HG03432 (cell line): ENCODE measurements around the gene RPP21.

Source experiments
- ATAC-seq: cut with Tn5 transposase; IDR thresholded peaks from one replicate; pipeline ENCODE4 v1.9.1; 2021; ENCODE audit warnings: mild to moderate bottlenecking, moderate library complexity; ENCODE audit not compliant: unreplicated experiment

Gene RPP21

GRCh38 chr6:30328397-30328796, 16.6 kb upstream of the RPP21 start:
- ATAC-seq = no peak

GRCh38 chr6:30329331-30329730, 15.6 kb upstream of the RPP21 start:
- no peak for ATAC-seq

DNA sequence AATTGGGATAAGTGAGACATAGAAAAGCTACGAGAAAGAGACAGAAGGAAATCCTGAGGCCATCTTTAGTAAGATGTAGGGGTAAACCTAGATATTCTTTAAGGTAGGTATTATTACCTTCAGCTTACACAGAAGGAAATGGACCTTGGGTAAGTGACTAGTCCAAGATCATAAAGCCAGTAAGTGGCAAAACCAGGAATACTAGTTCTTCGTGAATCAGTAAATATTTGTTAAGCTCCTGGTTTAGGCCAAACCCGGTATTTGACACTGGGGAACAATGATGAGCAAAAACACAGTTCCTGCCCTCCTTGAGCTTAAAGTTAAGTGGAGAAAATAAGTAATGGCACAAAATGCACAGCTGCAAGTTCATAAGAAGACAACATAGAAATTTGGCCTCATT, 13.0 kb upstream of the RPP21 start:
- no peak for ATAC-seq

- ATAC-seq = no peak
Observed at GRCh38 chr6:30334075-30334783, 10.7 kb upstream of the RPP21 start.

DNA sequence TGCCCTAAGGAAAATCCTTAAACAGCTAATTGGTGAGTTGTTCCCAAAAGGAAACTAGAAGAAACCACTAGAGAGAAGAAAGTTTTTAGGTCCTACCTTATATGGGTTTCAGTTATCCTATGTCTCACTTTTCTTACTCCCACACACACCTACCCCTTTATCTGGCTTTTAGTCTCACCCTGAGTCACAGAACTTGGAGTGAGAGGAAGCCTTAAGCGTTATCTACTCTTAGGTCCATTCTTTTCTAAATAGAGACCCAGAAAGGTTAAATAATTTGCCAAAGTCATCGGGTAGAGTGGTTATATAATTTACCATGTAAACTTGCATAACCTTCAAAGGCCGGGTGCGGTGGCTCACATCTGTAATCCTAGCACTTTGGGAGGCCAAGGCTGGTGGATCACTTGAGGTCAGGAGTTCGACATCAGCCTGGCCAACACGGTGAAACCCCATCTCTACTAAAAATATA, 4.3 kb upstream of the RPP21 start:
- no peak for ATAC-seq

- ATAC-seq = no peak
Observed at GRCh38 chr6:30341218-30341617, 3.7 kb upstream of the RPP21 start.

DNA sequence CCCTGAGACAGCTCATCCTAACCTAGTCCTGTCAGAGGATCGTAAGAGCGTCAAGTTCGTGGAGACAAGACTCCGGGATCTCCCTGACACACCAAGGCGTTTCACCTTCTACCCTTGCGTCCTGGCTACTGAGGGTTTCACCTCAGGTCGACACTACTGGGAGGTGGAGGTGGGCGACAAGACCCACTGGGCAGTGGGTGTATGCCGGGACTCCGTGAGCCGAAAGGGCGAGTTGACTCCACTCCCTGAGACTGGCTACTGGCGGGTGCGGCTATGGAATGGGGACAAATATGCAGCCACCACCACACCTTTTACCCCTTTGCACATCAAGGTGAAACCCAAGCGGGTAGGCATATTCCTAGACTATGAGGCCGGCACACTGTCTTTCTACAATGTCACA, 3.2 kb upstream of the RPP21 start:
- no peak for ATAC-seq

DNA sequence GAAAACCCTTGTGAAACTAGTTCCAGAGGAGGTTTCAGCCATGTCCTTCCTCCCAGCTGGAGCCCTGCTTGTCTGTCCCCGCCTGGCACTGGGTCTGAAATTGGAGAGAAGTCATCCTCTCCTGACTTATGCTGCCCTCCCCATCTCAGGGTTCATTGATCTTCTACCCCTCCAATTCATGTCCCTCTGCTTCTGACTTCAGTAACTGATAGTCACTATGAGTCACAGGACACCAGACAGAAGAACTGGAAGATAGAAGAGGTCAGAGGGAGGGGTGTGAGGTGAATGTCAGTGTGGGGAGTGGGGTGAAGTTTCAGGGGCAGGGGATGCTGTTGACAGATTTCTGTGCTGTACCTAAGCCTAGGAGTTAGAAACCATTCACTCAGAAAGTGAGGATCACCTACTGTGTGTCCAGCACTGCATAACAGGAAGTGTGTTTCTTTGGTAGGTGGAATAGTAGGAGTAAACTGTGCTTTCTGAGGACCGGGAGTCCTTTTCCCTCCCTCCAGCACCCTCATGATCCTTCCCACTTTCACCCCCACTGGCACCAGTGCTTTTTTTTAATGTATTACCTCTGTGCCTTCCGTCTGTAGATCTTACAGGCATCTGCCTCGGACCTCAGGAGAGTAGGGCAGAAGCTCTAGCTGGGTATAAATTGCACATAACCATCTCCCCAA, 627 bp upstream of the RPP21 start:
- no peak for ATAC-seq

DNA sequence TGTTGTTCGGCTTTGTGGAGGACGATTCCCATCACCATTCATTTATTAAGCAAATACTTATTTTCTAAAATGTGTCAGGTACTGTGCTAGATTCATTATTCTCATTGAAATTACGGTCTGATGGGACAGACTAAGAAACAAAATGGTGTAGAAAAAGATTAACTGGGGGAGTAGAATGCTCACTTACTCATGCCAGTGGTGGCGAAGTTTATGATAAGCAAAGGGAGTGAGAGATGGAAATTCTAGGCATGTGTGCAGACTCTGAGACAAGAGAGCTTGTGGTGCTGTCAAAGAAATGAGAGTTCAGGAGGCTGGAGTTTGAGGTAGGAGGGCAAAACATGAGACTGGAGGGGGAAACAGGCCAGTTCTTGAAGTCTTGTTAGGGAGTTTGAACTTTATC, 896 bp downstream of the RPP21 start:
- no peak for ATAC-seq

DNA sequence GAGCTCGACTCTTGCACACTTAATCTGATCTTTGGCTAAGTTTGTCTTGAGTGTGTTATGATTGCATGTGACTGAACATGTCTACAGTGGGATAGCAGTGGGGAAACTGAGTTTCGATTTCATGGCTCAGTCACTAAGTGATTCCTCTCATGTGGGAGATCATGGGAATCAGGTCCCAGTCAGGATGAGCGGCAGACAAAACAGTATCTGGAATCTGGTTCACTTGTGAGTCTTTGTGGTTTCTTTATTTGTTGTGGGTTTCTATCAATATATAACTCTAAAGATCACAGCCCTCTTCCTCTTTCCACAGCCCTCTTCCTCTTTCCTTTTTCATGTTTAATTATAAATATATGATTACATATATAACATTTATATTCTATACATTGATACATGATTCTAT, 4.0 kb downstream of the RPP21 start:
- no peak for ATAC-seq

GRCh38 chr6:30349421-30350177, 4.6 kb downstream of the RPP21 start:
- ATAC-seq = no peak

DNA sequence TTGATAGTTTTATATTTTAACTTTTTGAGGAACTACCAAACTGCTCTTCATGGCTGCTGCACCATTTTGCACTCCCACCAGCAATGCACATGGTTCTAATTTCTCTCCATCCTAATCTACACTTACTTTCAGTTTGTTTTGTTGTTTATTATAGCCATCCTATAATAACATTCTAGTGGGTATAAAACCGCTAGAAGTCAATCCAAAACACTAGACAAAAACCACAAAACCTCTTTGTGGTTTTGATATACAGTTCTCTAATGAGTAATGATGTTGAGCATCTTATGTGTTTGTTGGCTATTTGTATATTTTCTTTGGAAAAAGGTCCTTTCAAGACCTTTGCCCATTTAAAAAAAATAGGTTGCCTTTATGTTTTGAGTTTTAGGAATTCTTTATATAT, 5.6 kb downstream of the RPP21 start:
- no peak for ATAC-seq

- no peak for ATAC-seq
Observed at GRCh38 chr6:30352550-30352949, 7.6 kb downstream of the RPP21 start.

DNA sequence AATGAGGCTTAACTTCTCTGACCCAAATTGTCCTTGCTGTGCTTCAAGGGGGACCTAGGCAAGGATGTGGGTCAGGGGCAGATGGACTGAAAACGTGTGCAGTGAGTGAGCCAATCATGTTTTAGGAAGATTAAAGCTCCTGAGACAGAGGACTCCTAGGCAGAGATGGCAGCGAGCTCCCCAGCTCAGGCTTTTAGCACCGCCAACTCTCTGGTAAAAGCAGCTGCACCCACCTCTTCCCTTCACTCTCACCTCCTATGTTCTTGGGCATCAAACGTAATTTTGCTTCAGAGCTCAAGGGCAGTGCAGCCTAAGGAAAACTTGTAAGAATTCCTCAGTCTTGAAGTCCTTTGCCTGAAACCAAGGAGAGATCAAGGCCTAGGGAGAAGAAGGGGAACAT, 10.3 kb downstream of the RPP21 start:
- ATAC-seq = no peak

DNA sequence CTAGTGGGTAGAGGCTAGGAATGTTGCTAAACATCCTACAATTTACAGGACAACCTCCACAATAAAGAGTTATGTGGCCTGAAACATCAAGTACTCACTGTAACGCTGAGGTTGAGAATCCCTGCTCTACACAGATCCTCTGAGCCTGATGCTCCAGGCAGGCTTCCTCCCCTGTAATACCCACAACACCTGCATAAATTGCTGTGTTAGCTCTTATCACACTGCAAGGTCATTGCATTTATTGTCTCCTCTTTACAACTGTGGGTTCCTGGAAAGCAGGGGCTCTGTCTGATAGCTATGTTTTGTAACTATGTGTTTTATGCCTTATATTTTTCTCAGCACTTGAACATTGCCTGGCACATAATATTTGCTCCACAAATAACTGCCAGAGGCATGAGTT, 11.6 kb downstream of the RPP21 start:
- no peak for ATAC-seq

- ATAC-seq = no peak
Observed at GRCh38 chr6:30357678-30358540, 13.0 kb downstream of the RPP21 start.

GRCh38 chr6:30359276-30359675, 14.3 kb downstream of the RPP21 start:
- ATAC-seq = no peak

DNA sequence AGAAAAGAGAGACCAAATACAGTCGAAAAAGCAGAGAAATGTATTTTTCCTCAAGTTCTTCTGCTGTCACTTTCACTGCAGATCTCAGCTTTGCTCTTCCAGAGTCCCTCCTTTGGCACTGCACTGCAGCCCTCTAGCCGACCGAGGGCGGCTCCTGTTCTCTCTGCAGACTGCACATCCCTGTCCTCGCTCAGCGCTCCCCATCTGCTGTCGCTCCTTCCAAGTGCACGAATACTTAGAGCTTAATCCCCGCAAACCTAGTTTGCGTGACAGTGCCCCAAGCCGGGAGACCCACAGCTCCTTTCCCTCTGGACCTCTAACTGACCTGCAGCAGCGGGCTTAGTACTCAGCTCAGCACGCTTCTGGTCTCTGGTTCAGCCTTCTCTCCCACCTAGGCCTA, 15.2 kb downstream of the RPP21 start:
- ATAC-seq = no peak

- no peak for ATAC-seq
Observed at GRCh38 chr6:30361661-30362060, 16.7 kb downstream of the RPP21 start.

DNA sequence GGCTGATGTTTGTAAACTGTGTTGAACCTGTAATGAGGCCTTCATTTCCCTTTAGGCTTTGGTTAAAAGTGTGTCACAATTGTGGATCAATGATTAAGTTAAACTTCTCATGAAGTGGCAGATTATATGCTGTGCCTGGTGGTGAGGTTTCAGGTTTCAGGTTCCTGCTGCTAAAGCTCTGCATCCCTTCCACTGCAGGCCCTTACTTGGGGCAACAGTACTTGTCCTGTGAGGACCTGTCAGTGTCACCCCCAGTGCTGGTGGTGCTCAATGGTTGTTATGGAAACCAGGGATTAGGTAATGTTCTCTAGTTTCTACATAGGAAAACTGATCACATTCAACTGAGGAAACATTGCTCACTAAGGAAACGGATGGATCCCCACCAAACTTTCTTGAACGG, 18.5 kb downstream of the RPP21 start:
- ATAC-seq = no peak

DNA sequence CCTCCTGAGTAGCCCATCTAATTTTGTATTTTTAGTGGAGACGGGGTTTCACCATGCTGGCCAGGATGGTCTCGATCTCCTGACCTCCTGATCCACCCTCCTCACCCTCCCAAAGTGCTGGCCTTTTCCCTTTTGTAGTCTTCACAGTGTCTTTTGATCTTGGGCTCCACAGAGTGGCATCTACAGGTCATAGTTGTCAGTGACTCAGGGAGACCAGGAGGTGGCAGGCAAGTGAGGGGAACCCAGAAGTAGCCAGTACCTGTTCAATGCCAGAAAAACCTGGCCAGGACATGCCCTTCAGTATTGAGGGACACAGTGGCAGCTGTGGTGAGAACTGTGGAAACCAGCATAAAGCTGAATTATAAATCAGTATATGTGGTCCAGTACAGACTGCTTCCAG, 19.6 kb downstream of the RPP21 start:
- no peak for ATAC-seq
